ENCODE results near the gene CMTM3.

Gene CMTM3

DNA sequence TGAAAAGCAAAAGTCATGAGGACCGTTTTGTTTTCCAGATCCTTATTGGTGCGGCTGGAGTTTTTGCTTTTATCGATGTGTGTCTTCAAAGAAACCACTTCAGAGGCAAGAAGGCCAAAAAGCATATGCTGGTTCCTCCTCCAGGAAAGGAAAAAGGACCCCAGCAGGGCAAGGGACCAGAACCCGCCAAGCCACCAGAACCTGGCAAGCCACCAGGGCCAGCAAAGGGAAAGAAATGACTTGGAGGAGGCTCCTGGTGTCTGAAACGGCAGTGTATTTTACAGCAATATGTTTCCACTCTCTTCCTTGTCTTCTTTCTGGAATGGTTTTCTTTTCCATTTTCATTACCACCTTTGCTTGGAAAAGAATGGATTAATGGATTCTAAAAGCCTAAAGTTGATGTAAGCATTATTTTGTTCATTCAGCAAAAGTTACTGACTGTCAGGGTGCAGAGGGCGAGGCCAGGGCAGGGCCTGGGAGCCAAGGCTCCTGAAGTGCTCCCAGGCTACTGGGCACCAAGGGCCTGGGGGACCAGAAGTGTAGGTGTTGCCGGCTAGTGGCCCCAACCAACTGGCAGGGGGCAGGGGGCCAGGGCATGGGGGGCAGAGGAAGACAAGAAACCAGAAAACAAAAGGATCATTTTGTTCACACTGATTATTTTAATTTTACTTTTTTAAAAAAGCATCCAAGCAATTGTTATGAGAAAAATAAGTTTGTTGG lies 16.5 kb upstream of the CMTM3 start:
- Histone ChIP-seq H3K79me1 (ENCODE audit: low read length) (no peaks in the 10 kb centered on the region), H3K4me1 (ENCODE audit: control insufficient read depth in 1 of 2, insufficient read depth in 2 of 2, low read length in 2 of 2) (no peaks in the 10 kb centered on the region), H2AFZ (ENCODE audit: insufficient read depth, low read length, poor library complexity) (no peak overlapping the region), H3K9ac (ENCODE audit: low read length) (no peak overlapping the region), H3K4me2 (ENCODE audit: low read length) (no peak overlapping the region), H2BK5ac (ENCODE audit: low read depth, low read length, poor library complexity) (no peak overlapping the region), H3K18ac (ENCODE audit: low read length) (no peak overlapping the region), H2BK120ac (ENCODE audit: insufficient read depth, low read length, poor library complexity) (no peak overlapping the region), H4K12ac (ENCODE audit: low read depth, low read length) (no peak overlapping the region), H3K79me2 (ENCODE audit: control insufficient read depth, insufficient read depth, low read length, poor library complexity) (no peaks in the 10 kb centered on the region), H2BK12ac (ENCODE audit: low read length) (no peak overlapping the region), H3K9me3 (ENCODE audit: insufficient read depth, low read depth, low read length) (no peaks in the 10 kb centered on the region), H3K4me3 (ENCODE audit: low read depth, low read length) (no peak overlapping the region), H3K14ac (ENCODE audit: low read length) (no peak overlapping the region), H4K91ac (ENCODE audit: low read depth, low read length) (no peak overlapping the region), H3K4ac (ENCODE audit: low read depth, low read length) (no peak overlapping the region), H3K27ac (ENCODE audit: low read depth, low read length) (no peak overlapping the region), H3K23ac (ENCODE audit: low read length) (no peak overlapping the region), H2AK5ac (ENCODE audit: low read length) (no peak overlapping the region), H4K8ac (ENCODE audit: low read depth, low read length) (no peak overlapping the region), H3K36me3 (ENCODE audit: control insufficient read depth in 1 of 2, insufficient read depth in 2 of 2, low read length in 2 of 2) (no peaks in the 10 kb centered on the region), H3K27me3 (ENCODE audit: insufficient read depth, low read length) (no peaks in the 10 kb centered on the region)
- no peak for DNase-seq
- WGBS (ENCODE audit: extremely low coverage, insufficient coverage, insufficient read length) = no CpG with 5 or more reads among the region's 7 CpGs

DNA sequence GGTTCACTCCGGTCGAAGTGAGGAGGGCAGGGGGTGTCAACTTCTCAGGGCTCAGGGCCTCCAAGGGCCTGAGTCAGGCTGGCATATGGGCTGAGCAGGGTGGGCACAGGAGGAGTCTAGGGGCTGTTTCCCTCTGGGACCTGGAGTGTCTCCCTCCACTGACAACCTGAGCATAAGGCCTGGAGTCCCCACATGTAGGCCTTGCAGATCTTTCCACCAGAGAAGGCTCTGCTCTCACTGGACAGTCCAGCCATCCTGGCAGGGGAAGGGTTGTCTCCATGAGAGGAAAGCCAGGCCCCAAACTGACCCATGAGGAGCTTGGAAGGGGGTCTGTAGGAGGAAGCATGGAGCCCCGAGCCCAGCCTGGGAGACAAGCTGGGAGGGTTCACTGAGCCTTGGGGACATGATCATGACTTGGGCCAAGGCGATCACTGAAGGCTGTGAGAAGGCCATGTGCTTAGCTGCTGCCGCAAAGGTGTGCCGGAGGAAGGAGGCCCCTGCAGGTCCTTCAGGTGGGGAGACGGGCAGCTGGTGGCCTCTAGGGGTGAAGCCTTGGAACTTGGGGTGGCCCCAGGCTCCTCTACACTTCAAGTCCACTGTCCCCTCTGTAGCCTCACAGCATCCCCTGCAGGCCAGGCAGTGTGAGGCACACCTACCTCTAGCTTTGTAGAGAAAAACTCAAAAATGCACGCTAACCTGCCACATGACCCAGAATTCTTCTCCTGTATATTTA lies 15.4 kb upstream of the CMTM3 start:
- H3K36me3 ChIP-seq (ENCODE audit: control insufficient read depth in 1 of 2, insufficient read depth in 2 of 2, low read length in 2 of 2) = no peaks in the 10 kb centered on the region

DNA sequence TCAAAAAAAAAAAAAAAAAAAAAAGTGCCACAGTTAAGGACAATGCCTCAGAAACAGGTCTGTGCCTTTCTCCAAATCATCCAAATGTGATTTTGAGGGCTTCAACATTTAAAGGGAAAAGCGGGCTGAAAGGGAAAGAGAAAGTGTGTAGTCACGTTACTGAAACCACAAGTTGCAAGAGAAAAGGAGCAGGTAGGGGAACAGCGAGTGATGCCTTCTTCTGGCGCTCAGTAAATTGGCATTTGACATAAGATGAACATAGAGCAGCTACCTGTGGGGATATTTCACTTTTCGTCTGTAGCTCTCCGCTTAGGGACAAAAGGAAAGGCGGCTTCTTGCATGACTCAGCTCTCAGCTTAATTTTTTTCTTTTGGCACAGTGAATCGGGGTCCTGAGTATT lies 14.2 kb upstream of the CMTM3 start:
- H3K27me3 ChIP-seq (ENCODE audit: insufficient read depth, low read length) = no peaks in the 10 kb centered on the region

More for the DNA sequence above, 15.4 kb upstream of the CMTM3 start:
- no peak overlapping the region for H4K91ac ChIP-seq (ENCODE audit: low read depth, low read length)
- no peak overlapping the region for H4K8ac ChIP-seq (ENCODE audit: low read depth, low read length)
- no peaks in the 10 kb centered on the region for H3K27me3 ChIP-seq (ENCODE audit: insufficient read depth, low read length)
- no peak overlapping the region for H3K9ac ChIP-seq (ENCODE audit: low read length)
- no peaks in the 10 kb centered on the region for H3K4me1 ChIP-seq (ENCODE audit: control insufficient read depth in 1 of 2, insufficient read depth in 2 of 2, low read length in 2 of 2)
- no peak overlapping the region for H3K4me2 ChIP-seq (ENCODE audit: low read length)
- no peak overlapping the region for H3K23ac ChIP-seq (ENCODE audit: low read length)
- H4K12ac ChIP-seq (ENCODE audit: low read depth, low read length) = no peak overlapping the region
- WGBS (ENCODE audit: extremely low coverage, insufficient coverage, insufficient read length) = no CpG with 5 or more reads among the region's 8 CpGs
- no peak overlapping the region for H2AK5ac ChIP-seq (ENCODE audit: low read length)
- H3K4me3 ChIP-seq (ENCODE audit: low read depth, low read length) = no peak overlapping the region
- H3K14ac ChIP-seq (ENCODE audit: low read length) = no peak overlapping the region
- H2BK120ac ChIP-seq (ENCODE audit: insufficient read depth, low read length, poor library complexity) = no peak overlapping the region
- no peaks in the 10 kb centered on the region for H3K79me2 ChIP-seq (ENCODE audit: control insufficient read depth, insufficient read depth, low read length, poor library complexity)
- H2AFZ ChIP-seq (ENCODE audit: insufficient read depth, low read length, poor library complexity) = no peak overlapping the region
- no peak overlapping the region for H2BK5ac ChIP-seq (ENCODE audit: low read depth, low read length, poor library complexity)
- H3K27ac ChIP-seq (ENCODE audit: low read depth, low read length) = no peak overlapping the region
- H3K18ac ChIP-seq (ENCODE audit: low read length) = no peak overlapping the region
- peak in 1 of 2 donors; percentile 14 for DNase-seq
- no peak overlapping the region for H3K4ac ChIP-seq (ENCODE audit: low read depth, low read length)
- H3K9me3 ChIP-seq (ENCODE audit: insufficient read depth, low read depth, low read length) = no peaks in the 10 kb centered on the region
- no peaks in the 10 kb centered on the region for H3K79me1 ChIP-seq (ENCODE audit: low read length)
- no peak overlapping the region for H2BK12ac ChIP-seq (ENCODE audit: low read length)

DNA sequence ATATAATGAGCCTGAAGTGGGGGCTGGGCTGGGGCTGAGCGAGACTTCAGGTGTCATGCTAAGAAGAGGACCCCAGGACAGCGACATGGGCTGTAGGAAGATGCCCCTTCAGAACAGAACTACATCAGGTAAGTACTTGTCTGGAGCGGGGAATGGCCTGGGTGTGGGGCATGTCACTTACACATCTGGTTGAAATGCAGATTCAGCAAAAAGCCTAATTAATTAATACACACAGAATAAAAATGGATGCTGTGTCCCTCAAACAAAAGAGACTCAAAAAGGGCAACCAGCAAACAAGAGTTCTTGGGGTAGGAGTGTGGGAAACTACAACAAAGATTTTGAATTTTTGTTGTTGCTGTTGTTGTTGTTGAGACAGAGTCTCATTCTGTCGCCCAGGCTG lies 13.5 kb upstream of the CMTM3 start:
- H3K23ac ChIP-seq (ENCODE audit: low read length) = no peak overlapping the region
- H3K4me1 ChIP-seq (ENCODE audit: control insufficient read depth in 1 of 2, insufficient read depth in 2 of 2, low read length in 2 of 2) = no peaks in the 10 kb centered on the region
- no peaks in the 10 kb centered on the region for H3K27me3 ChIP-seq (ENCODE audit: insufficient read depth, low read length)
- no peak overlapping the region for H3K27ac ChIP-seq (ENCODE audit: low read depth, low read length)
- WGBS (ENCODE audit: extremely low coverage, insufficient coverage, insufficient read length) = no CpG with 5 or more reads among the region's 4 CpGs
- H3K4ac ChIP-seq (ENCODE audit: low read depth, low read length) = no peak overlapping the region
- no peak overlapping the region for H3K14ac ChIP-seq (ENCODE audit: low read length)
- H3K18ac ChIP-seq (ENCODE audit: low read length) = no peak overlapping the region
- no peak overlapping the region for H3K4me3 ChIP-seq (ENCODE audit: low read depth, low read length)
- no peaks in the 10 kb centered on the region for H3K9me3 ChIP-seq (ENCODE audit: insufficient read depth, low read depth, low read length)
- no peaks in the 10 kb centered on the region for H3K79me1 ChIP-seq (ENCODE audit: low read length)
- H2BK120ac ChIP-seq (ENCODE audit: insufficient read depth, low read length, poor library complexity) = no peak overlapping the region
- H3K4me2 ChIP-seq (ENCODE audit: low read length) = no peak overlapping the region
- H2AFZ ChIP-seq (ENCODE audit: insufficient read depth, low read length, poor library complexity) = no peak overlapping the region
- no peaks in the 10 kb centered on the region for H3K79me2 ChIP-seq (ENCODE audit: control insufficient read depth, insufficient read depth, low read length, poor library complexity)
- no peak overlapping the region for H4K91ac ChIP-seq (ENCODE audit: low read depth, low read length)
- no peak overlapping the region for H4K8ac ChIP-seq (ENCODE audit: low read depth, low read length)
- H2AK5ac ChIP-seq (ENCODE audit: low read length) = no peak overlapping the region
- H2BK12ac ChIP-seq (ENCODE audit: low read length) = no peak overlapping the region
- no peak overlapping the region for H2BK5ac ChIP-seq (ENCODE audit: low read depth, low read length, poor library complexity)
- no peaks in the 10 kb centered on the region for H3K36me3 ChIP-seq (ENCODE audit: control insufficient read depth in 1 of 2, insufficient read depth in 2 of 2, low read length in 2 of 2)
- no peak overlapping the region for H4K12ac ChIP-seq (ENCODE audit: low read depth, low read length)
- no peak overlapping the region for H3K9ac ChIP-seq (ENCODE audit: low read length)
- no peak for DNase-seq

More for the DNA sequence above, 14.2 kb upstream of the CMTM3 start:
- no peaks in the 10 kb centered on the region for H3K79me1 ChIP-seq (ENCODE audit: low read length)
- no peak overlapping the region for H3K4ac ChIP-seq (ENCODE audit: low read depth, low read length)
- H3K18ac ChIP-seq (ENCODE audit: low read length) = no peak overlapping the region
- H2BK5ac ChIP-seq (ENCODE audit: low read depth, low read length, poor library complexity) = no peak overlapping the region
- H3K9me3 ChIP-seq (ENCODE audit: insufficient read depth, low read depth, low read length) = no peaks in the 10 kb centered on the region
- no peak overlapping the region for H2BK120ac ChIP-seq (ENCODE audit: insufficient read depth, low read length, poor library complexity)
- H4K12ac ChIP-seq (ENCODE audit: low read depth, low read length) = no peak overlapping the region
- H2AK5ac ChIP-seq (ENCODE audit: low read length) = no peak overlapping the region
- H3K4me3 ChIP-seq (ENCODE audit: low read depth, low read length) = no peak overlapping the region
- no peaks in the 10 kb centered on the region for H3K4me1 ChIP-seq (ENCODE audit: control insufficient read depth in 1 of 2, insufficient read depth in 2 of 2, low read length in 2 of 2)
- no peak overlapping the region for H3K9ac ChIP-seq (ENCODE audit: low read length)
- no peak overlapping the region for H2AFZ ChIP-seq (ENCODE audit: insufficient read depth, low read length, poor library complexity)
- no peak overlapping the region for H3K14ac ChIP-seq (ENCODE audit: low read length)
- DNase-seq = no peak
- no peaks in the 10 kb centered on the region for H3K79me2 ChIP-seq (ENCODE audit: control insufficient read depth, insufficient read depth, low read length, poor library complexity)
- no peak overlapping the region for H3K23ac ChIP-seq (ENCODE audit: low read length)
- no peaks in the 10 kb centered on the region for H3K36me3 ChIP-seq (ENCODE audit: control insufficient read depth in 1 of 2, insufficient read depth in 2 of 2, low read length in 2 of 2)
- WGBS (ENCODE audit: extremely low coverage, insufficient coverage, insufficient read length) = no CpG with 5 or more reads among the region's 8 CpGs
- H3K27ac ChIP-seq (ENCODE audit: low read depth, low read length) = no peak overlapping the region
- no peak overlapping the region for H4K8ac ChIP-seq (ENCODE audit: low read depth, low read length)
- H4K91ac ChIP-seq (ENCODE audit: low read depth, low read length) = no peak overlapping the region
- H2BK12ac ChIP-seq (ENCODE audit: low read length) = no peak overlapping the region
- no peak overlapping the region for H3K4me2 ChIP-seq (ENCODE audit: low read length)

Data from trophoblast cell (in vitro differentiated cells and primary cell).